SU-DHL-6 (cell line): ENCODE data around the gene TOMT.

Experiments used
- H2AFZ ChIP-seq: fragments of 200-600 bp; sonication (generic); 2 replicates; pipeline ENCODE4 v1.6.1; 2014; ENCODE audit warnings: low read depth, mild to moderate bottlenecking, moderate library complexity, mixed read lengths, antibody characterized with exemption, low read length; ENCODE audit not compliant: severe bottlenecking
- H3F3A ChIP-seq: fragments of 200-600 bp; shearing (Covaris generic); 2 replicates; pipeline ENCODE4 v1.6.0; 2016; ENCODE audit warnings: antibody characterized with exemption, mild to moderate bottlenecking; ENCODE audit not compliant: insufficient read depth
- H3K27ac ChIP-seq: fragments of 200-600 bp; sonication (generic); 2 replicates; pipeline ENCODE4 v1.5.1; 2016; ENCODE audit warnings: low read depth, mild to moderate bottlenecking, low read length, moderate library complexity, mixed read lengths
- H3K27me3 ChIP-seq: fragments of 200-600 bp; sonication (generic), shearing (Covaris generic); 2 replicates; pipeline ENCODE4 v1.6.0; 2014; ENCODE audit warnings: mild to moderate bottlenecking, low read length
- H3K36me3 ChIP-seq: fragments of 200-600 bp; sonication (generic); 2 replicates; pipeline ENCODE4 v1.6.1; 2014; ENCODE audit warnings: mild to moderate bottlenecking, low read length, mixed read lengths
- H3K4me2 ChIP-seq: fragments of 300-600, 200-600 bp; shearing (Covaris generic), sonication (generic); 2 replicates; pipeline ENCODE4 v1.6.0; 2014; ENCODE audit warnings: low read length, low read depth, mild to moderate bottlenecking; ENCODE audit not compliant: poor library complexity, severe bottlenecking
- H3K4me3 ChIP-seq: fragments of 200-600 bp; sonication (generic); 2 replicates; pipeline ENCODE4 v1.5.1; 2014; ENCODE audit warnings: antibody characterized with exemption, low read length, mild to moderate bottlenecking, mixed read lengths; ENCODE audit not compliant: insufficient read depth, poor library complexity, severe bottlenecking
- H3K79me2 ChIP-seq: fragments of 200-600 bp; sonication (generic); 2 replicates; pipeline ENCODE4 v1.6.1; 2014; ENCODE audit warnings: mild to moderate bottlenecking, low read length, moderate library complexity; ENCODE audit not compliant: insufficient read depth
- H3K9ac ChIP-seq: fragments of 200-600 bp; sonication (generic); 2 replicates; pipeline ENCODE4 v1.7.0; 2014; ENCODE audit warnings: mild to moderate bottlenecking, low read length
- H3K9me2 ChIP-seq: fragments of 200-600 bp; sonication (generic); replicated peaks from 2 replicates; pipeline ENCODE4 v1.6.1; 2014; ENCODE audit warnings: low read length; ENCODE audit not compliant: insufficient read depth
- H3K9me3 ChIP-seq: fragments of 200-600 bp; sonication (generic); 2 replicates; pipeline ENCODE4 v1.6.1; 2014; ENCODE audit warnings: low read length, mixed read lengths; ENCODE audit not compliant: insufficient read depth
- H4K20me1 ChIP-seq: fragments of 200-600 bp; sonication (generic); 2 replicates; pipeline ENCODE4 v1.6.1; 2014; ENCODE audit warnings: low read depth, mild to moderate bottlenecking, antibody characterized with exemption, low read length, moderate library complexity, mixed read lengths
- CTCF ChIP-seq: fragments of 200-600 bp; sonication (generic); IDR thresholded peaks from one replicate; pipeline ENCODE4 v1.5.1; 2017; ENCODE audit warnings: antibody characterized with exemption, mild to moderate bottlenecking, low read length, moderate library complexity; ENCODE audit not compliant: insufficient read depth, poor library complexity, severe bottlenecking
- EZH2phosphoT487 ChIP-seq: fragments of 200-600 bp; sonication (generic), shearing (Covaris generic); conservative IDR thresholded peaks from 2 replicates; pipeline ENCODE4 v1.6.1; 2018; ENCODE audit warnings: mild to moderate bottlenecking, antibody characterized with exemption, low read length, moderate library complexity, mixed read lengths

TOMT gene

GRCh38 chr11:72075109-72075508 is 30.6 kb upstream of the TOMT start:
- H3K36me3 ChIP-seq, result no peaks in the 10 kb centered on the region
- no peaks in the 10 kb centered on the region for H3K9me2 ChIP-seq
- no peak for TF ChIP-seq EZH2phosphoT487
- TF ChIP-seq CTCF, result peak; percentile 8
- H3F3A ChIP-seq, result no peaks in the 10 kb centered on the region
- H3K4me3 ChIP-seq, result no peak overlapping the region
- no peak overlapping the region for H3K9ac ChIP-seq
- no peak overlapping the region for H3K4me2 ChIP-seq
- H4K20me1 ChIP-seq, result peaks cover 3% of the 10 kb centered on the region; the same call in 1 of the 2 replicates
- H3K9me3 ChIP-seq, result no peaks in the 10 kb centered on the region
- peaks cover 98% of the 10 kb centered on the region for H3K79me2 ChIP-seq
- no peaks in the 10 kb centered on the region for H3K27me3 ChIP-seq
- H2AFZ ChIP-seq, result no peak overlapping the region
- peak overlapping the region; percentile 10; the same call in 1 of the 2 replicates for H3K27ac ChIP-seq

- Histone ChIP-seq H3K9ac (no peak overlapping the region), H3K9me2 (no peaks in the 10 kb centered on the region), H3F3A (no peaks in the 10 kb centered on the region), H3K27ac (0 out of 2 replicates have a peak overlapping the region, but pooled peaks have one; percentile 10), H3K79me2 (peaks cover 92% of the 10 kb centered on the region), H3K4me2 (no peak overlapping the region), H3K9me3 (no peaks in the 10 kb centered on the region), H3K36me3 (no peaks in the 10 kb centered on the region), H2AFZ (no peak overlapping the region), H3K27me3 (no peaks in the 10 kb centered on the region), H4K20me1 (peaks cover 3% of the 10 kb centered on the region; the same call in 1 of the 2 replicates), H3K4me3 (no peak overlapping the region)
- no peak for TF ChIP-seq EZH2phosphoT487
- no peak for TF ChIP-seq CTCF
Observed at GRCh38 chr11:72075756-72076155, 30.0 kb upstream of the TOMT start.

GRCh38 chr11:72078477-72078876 is 27.2 kb upstream of the TOMT start:
- Histone ChIP-seq H3K27ac (no peak overlapping the region), H3K79me2 (peaks cover 64% of the 10 kb centered on the region), H3K4me2 (peak overlapping the region; percentile 94), H2AFZ (no peak overlapping the region), H3K4me3 (no peak overlapping the region), H3K9ac (no peak overlapping the region), H3K27me3 (no peaks in the 10 kb centered on the region), H4K20me1 (no peaks in the 10 kb centered on the region), H3K9me2 (no peaks in the 10 kb centered on the region), H3K36me3 (no peaks in the 10 kb centered on the region), H3F3A (0 out of 2 replicates have a peak, but pooled peaks cover 8% of the 10 kb centered on the region), H3K9me3 (no peaks in the 10 kb centered on the region)
- no peak for TF ChIP-seq CTCF
- no peak for TF ChIP-seq EZH2phosphoT487

- H3K4me3 ChIP-seq, result peak overlapping the region; percentile 93
- H3K36me3 ChIP-seq, result no peaks in the 10 kb centered on the region
- H2AFZ ChIP-seq, result peak overlapping the region; percentile 73
- no peaks in the 10 kb centered on the region for H3K9me2 ChIP-seq
- H3K27me3 ChIP-seq, result no peaks in the 10 kb centered on the region
- peak overlapping the region; percentile 77 for H3K27ac ChIP-seq
- H3F3A ChIP-seq, result 0 out of 2 replicates have a peak, but pooled peaks cover 8% of the 10 kb centered on the region
- peak overlapping the region; percentile 75 for H3K9ac ChIP-seq
- H3K79me2 ChIP-seq, result peaks cover 52% of the 10 kb centered on the region
- H3K9me3 ChIP-seq, result no peaks in the 10 kb centered on the region
- peak overlapping the region; percentile 94 for H3K4me2 ChIP-seq
- no peaks in the 10 kb centered on the region for H4K20me1 ChIP-seq
- TF ChIP-seq CTCF (no peak), EZH2phosphoT487 (no peak)
Observed at GRCh38 chr11:72079819-72080325, 25.9 kb upstream of the TOMT start.
